ENCODE measurements around the gene HSD17B4.
"Not testable (repeated sequence)": the region's sequence is repeated elsewhere in the genome, so short reads cannot be mapped to it uniquely, and the experiment has no call there.

The HSD17B4 gene

GRCh38 chr5:119410448-119411159 is 41.7 kb upstream of the HSD17B4 start:
- Histone ChIP-seq H4K20me1 (ENCODE audit: insufficient read depth, low read length) (no peaks in the 10 kb centered on the region), H3K27ac (ENCODE audit: low read depth, low read length, poor library complexity, severe bottlenecking) (no peak overlapping the region), H3F3A (ENCODE audit: insufficient read depth, low read length) (no peaks in the 10 kb centered on the region), H3K4me3 (ENCODE audit: low read depth, low read length, poor library complexity, severe bottlenecking) (no peak overlapping the region), H3K27me3 (ENCODE audit: insufficient read depth, low read length) (no peaks in the 10 kb centered on the region), H3K36me3 (ENCODE audit: insufficient read depth, low read length) (no peaks in the 10 kb centered on the region), H3K79me2 (ENCODE audit: insufficient read depth, low read length) (no peaks in the 10 kb centered on the region), H3K4me1 (ENCODE audit: insufficient read depth, low read length, severe bottlenecking) (peaks cover 31% of the 10 kb centered on the region), H3K9me2 (ENCODE audit: low read depth, low read length) (no peaks in the 10 kb centered on the region), H3K4me2 (ENCODE audit: low read length) (no peak overlapping the region), H3K9me3 (ENCODE audit: low read length) (no peaks in the 10 kb centered on the region), H3K9ac (ENCODE audit: low read length) (no peak overlapping the region), H2AFZ (ENCODE audit: low read length) (no peak overlapping the region)
- no peak for TF ChIP-seq CTCF (IDR thresholded peaks at IDR 0.05; ENCODE audit: low read length)
- TF ChIP-seq EZH2 (IDR thresholded peaks at IDR 0.05; ENCODE audit: borderline replicate concordance, low read length): no peak

- no peaks in the 10 kb centered on the region for H3F3A ChIP-seq (ENCODE audit: insufficient read depth, low read length)
- H3K9ac ChIP-seq (ENCODE audit: low read length): peak overlapping the region; percentile 12; the same call in 1 of the 2 replicates
- H3K9me3 ChIP-seq (ENCODE audit: low read length): no peaks in the 10 kb centered on the region
- TF ChIP-seq CTCF (IDR thresholded peaks at IDR 0.05; ENCODE audit: low read length) (peak; percentile 95), EZH2 (IDR thresholded peaks at IDR 0.05; ENCODE audit: borderline replicate concordance, low read length) (no peak)
- peak overlapping the region; percentile 66 for H3K4me2 ChIP-seq (ENCODE audit: low read length)
- no peaks in the 10 kb centered on the region for H4K20me1 ChIP-seq (ENCODE audit: insufficient read depth, low read length)
- H3K4me1 ChIP-seq (ENCODE audit: insufficient read depth, low read length, severe bottlenecking): peaks cover 29% of the 10 kb centered on the region
- no peak overlapping the region for H3K27ac ChIP-seq (ENCODE audit: low read depth, low read length, poor library complexity, severe bottlenecking)
- peak overlapping the region; percentile 46 for H3K4me3 ChIP-seq (ENCODE audit: low read depth, low read length, poor library complexity, severe bottlenecking)
- no peaks in the 10 kb centered on the region for H3K79me2 ChIP-seq (ENCODE audit: insufficient read depth, low read length)
- peak overlapping the region; percentile 76; the same call in 1 of the 2 replicates for H2AFZ ChIP-seq (ENCODE audit: low read length)
- H3K9me2 ChIP-seq (ENCODE audit: low read depth, low read length): no peaks in the 10 kb centered on the region
- no peaks in the 10 kb centered on the region for H3K27me3 ChIP-seq (ENCODE audit: insufficient read depth, low read length)
- H3K36me3 ChIP-seq (ENCODE audit: insufficient read depth, low read length): no peaks in the 10 kb centered on the region
Observed at GRCh38 chr5:119411361-119412278, 40.7 kb upstream of the HSD17B4 start.

- H3F3A ChIP-seq (ENCODE audit: insufficient read depth, low read length): no peaks in the 10 kb centered on the region
- H3K4me2 ChIP-seq (ENCODE audit: low read length): peak overlapping the region; percentile 66
- no peaks in the 10 kb centered on the region for H4K20me1 ChIP-seq (ENCODE audit: insufficient read depth, low read length)
- H3K9ac ChIP-seq (ENCODE audit: low read length): no peak overlapping the region
- H3K36me3 ChIP-seq (ENCODE audit: insufficient read depth, low read length): no peaks in the 10 kb centered on the region
- H3K4me3 ChIP-seq (ENCODE audit: low read depth, low read length, poor library complexity, severe bottlenecking): no peak overlapping the region
- no peaks in the 10 kb centered on the region for H3K9me2 ChIP-seq (ENCODE audit: low read depth, low read length)
- H3K9me3 ChIP-seq (ENCODE audit: low read length): no peaks in the 10 kb centered on the region
- TF ChIP-seq EZH2 (IDR thresholded peaks at IDR 0.05; ENCODE audit: borderline replicate concordance, low read length): no peak
- TF ChIP-seq CTCF (IDR thresholded peaks at IDR 0.05; ENCODE audit: low read length): no peak
- no peak overlapping the region for H3K27ac ChIP-seq (ENCODE audit: low read depth, low read length, poor library complexity, severe bottlenecking)
- H3K4me1 ChIP-seq (ENCODE audit: insufficient read depth, low read length, severe bottlenecking): peaks cover 29% of the 10 kb centered on the region
- H3K27me3 ChIP-seq (ENCODE audit: insufficient read depth, low read length): no peaks in the 10 kb centered on the region
- H3K79me2 ChIP-seq (ENCODE audit: insufficient read depth, low read length): no peaks in the 10 kb centered on the region
- no peak overlapping the region for H2AFZ ChIP-seq (ENCODE audit: low read length)
Observed at GRCh38 chr5:119412279-119413227, 39.7 kb upstream of the HSD17B4 start.

GRCh38 chr5:119414124-119414734 is 38.1 kb upstream of the HSD17B4 start:
- H3K9ac ChIP-seq (ENCODE audit: low read length): not testable (repeated sequence)

More at GRCh38 chr5:119414124-119414734, 38.1 kb upstream of the HSD17B4 start:
- not testable (repeated sequence) for H3K4me3 ChIP-seq (ENCODE audit: low read depth, low read length, poor library complexity, severe bottlenecking); H3K9me3 ChIP-seq (ENCODE audit: low read length); H4K20me1 ChIP-seq (ENCODE audit: insufficient read depth, low read length); H3K79me2 ChIP-seq (ENCODE audit: insufficient read depth, low read length); H2AFZ ChIP-seq (ENCODE audit: low read length); H3K27ac ChIP-seq (ENCODE audit: low read depth, low read length, poor library complexity, severe bottlenecking); H3F3A ChIP-seq (ENCODE audit: insufficient read depth, low read length); H3K36me3 ChIP-seq (ENCODE audit: insufficient read depth, low read length); H3K27me3 ChIP-seq (ENCODE audit: insufficient read depth, low read length); H3K9me2 ChIP-seq (ENCODE audit: low read depth, low read length)
- peaks cover 46% of the 10 kb centered on the region for H3K4me1 ChIP-seq (ENCODE audit: insufficient read depth, low read length, severe bottlenecking)
- H3K4me2 ChIP-seq (ENCODE audit: low read length): peak overlapping the region; percentile 24; the same call in 1 of the 2 replicates

Data from OCI-LY1 (cell line).